GM10248 (cell line): Measurements from ENCODE around the gene ZDHHC13.

Experiments used
- CTCF ChIA-PET: fragments of 300-600 bp; sonication (Branson Sonifier 250); formaldehyde crosslinking; extraction: SDS; loops from one replicate; lab custom pipeline; 2021; ENCODE audit warnings: antibody characterized with exemption; lab: Yijun Ruan, JAX
- POLR2A ChIA-PET: fragments of 350-650 bp; sonication (Branson Sonifier 250); formaldehyde crosslinking; extraction: SDS; loops from one replicate; lab custom pipeline; 2020; ENCODE audit warnings: antibody characterized with exemption; lab: Yijun Ruan, JAX
- DNase-seq: peaks from one replicate; pipeline ENCODE4 v3.0.0; 2012; ENCODE audit errors: extremely low spot score
- TF ChIP-seq, protein P1 (sequence below): IDR thresholded peaks from 2 replicates; pipeline ENCODE4 v1.5.1; 2012; ENCODE audit warnings: mild to moderate bottlenecking, low read depth; ENCODE audit errors: extremely low read depth, missing control alignments, control extremely low read depth

The ZDHHC13 gene

GRCh38 chr11:19164881-19165280 lies 47.9 kb downstream of the ZDHHC13 start:
- TF ChIP-seq, protein P1, sequence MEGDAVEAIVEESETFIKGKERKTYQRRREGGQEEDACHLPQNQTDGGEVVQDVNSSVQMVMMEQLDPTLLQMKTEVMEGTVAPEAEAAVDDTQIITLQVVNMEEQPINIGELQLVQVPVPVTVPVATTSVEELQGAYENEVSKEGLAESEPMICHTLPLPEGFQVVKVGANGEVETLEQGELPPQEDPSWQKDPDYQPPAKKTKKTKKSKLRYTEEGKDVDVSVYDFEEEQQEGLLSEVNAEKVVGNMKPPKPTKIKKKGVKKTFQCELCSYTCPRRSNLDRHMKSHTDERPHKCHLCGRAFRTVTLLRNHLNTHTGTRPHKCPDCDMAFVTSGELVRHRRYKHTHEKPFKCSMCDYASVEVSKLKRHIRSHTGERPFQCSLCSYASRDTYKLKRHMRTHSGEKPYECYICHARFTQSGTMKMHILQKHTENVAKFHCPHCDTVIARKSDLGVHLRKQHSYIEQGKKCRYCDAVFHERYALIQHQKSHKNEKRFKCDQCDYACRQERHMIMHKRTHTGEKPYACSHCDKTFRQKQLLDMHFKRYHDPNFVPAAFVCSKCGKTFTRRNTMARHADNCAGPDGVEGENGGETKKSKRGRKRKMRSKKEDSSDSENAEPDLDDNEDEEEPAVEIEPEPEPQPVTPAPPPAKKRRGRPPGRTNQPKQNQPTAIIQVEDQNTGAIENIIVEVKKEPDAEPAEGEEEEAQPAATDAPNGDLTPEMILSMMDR, result no peak
- no peak for DNase-seq
- CTCF ChIA-PET, result no interaction called here
- POLR2A ChIA-PET, result no interaction called here

GRCh38 chr11:19168090-19168489 lies 51.1 kb downstream of the ZDHHC13 start:
- POLR2A ChIA-PET, result no interaction called here
- CTCF ChIA-PET, result interaction anchor here (0.9 to 1.5 kb wide), 2 partner anchors 12 to 15 kb away, joined by 3 to 6 read pairs; no protein-coding TSS in a partner anchor
- TF ChIP-seq, protein P1, result no peak
- no peak for DNase-seq

DNA sequence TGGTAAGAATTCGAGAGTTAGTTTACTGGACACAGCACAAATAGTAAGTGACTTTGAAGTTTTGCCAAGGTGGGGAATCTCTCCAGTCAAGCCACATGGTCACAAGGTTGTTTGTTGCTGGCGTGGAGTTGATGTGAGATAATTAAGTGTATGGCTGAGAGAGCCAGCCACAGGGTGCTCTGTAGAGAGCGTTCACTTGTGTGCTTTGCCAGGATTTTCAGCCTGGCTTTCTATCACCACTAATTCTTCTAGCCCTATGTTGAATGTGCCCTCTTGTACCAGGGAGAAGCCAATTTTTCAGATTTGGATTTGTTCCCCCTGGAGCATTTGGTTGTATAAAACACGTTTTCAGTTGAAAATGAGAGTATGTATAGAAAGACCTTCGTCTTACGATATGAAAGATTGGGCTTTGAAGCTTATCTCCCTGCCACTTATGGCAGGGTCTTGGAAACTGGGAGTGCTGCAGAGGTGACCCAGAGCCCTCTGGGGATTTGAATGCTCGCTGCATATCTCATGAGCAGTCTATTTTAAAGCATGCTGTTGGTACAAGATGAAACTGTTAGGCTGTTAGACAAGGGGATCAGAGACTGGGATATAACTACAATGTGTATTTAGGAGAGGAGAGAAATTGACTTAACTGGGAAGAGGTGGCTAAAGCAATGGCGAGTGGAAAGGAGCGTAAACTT lies 56.2 kb downstream of the ZDHHC13 start:
- DNase-seq, result no peak
- TF ChIP-seq, protein P1, result no peak
- CTCF ChIA-PET, result interaction anchor here (1.5 kb wide), 1 partner anchor 17 kb away, joined by 3 read pairs; no protein-coding TSS in a partner anchor
- POLR2A ChIA-PET, result no interaction called here

DNA sequence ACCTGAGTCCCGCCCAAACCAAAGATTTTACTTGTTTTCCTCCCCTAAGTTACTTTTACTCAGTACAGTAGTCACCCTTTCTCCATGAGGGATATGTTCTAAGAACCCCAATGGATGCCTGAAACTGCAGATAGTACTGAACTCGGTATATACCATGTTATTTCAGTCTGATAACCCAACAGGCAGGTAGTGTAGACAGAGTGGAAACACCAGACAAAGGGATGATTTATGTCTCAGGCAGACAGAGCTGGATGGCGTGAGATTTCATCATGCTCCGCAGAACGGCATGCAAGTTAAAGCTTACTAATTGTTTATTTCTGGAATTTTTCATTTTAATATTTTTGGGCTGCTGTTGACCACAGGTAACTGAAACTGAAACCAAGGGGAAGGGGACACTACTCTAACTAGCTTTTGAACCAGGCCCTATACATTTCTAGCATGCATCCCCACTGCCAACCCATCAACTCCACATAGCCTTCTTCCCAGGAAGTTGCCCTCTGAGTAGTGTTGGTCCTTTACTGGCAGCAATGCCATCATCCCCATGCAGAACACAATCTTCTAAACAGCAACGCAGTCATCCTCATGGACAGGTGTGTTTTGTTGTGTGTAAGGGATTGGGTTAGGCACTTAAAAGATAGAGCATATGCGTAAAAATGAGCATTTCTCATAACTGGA lies 57.1 kb downstream of the ZDHHC13 start:
- CTCF ChIA-PET, result interaction anchor here (1.1 to 1.5 kb wide), 2 partner anchors 18 to 389 kb away, joined by 3 read pairs; no protein-coding TSS in a partner anchor
- TF ChIP-seq, protein P1, result no peak
- DNase-seq, result no peak
- POLR2A ChIA-PET, result no interaction called here

DNA sequence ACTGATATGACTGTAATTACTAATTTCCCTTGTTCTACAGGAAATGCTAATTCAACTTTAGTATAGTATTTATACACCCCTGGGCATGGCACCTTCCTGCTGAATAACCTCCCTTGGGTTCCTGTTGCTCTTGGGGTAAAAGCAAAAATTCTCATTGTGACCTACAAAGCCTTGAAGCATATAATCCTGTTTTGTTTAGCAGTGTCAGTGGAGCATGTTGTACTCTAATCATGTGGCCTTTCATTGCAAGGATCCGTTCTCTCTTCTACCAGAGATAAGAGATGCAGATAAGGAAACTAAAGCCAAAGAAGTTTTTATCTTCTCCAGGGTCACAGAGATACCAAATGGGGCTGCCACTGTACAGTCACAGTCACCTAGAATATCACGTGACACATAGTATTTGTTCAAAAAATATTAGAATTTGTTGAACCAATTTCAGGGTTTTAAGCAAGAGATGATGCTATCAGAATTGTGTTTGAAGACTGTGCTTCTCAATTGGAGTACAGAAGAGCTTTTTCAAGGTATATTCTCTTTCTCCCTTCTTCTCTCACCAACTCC lies 59.7 kb downstream of the ZDHHC13 start:
- no peak for DNase-seq
- ChIA-PET CTCF (interaction anchor here (0.9 kb wide), 1 partner anchor 106 kb away, joined by 3 read pairs; no protein-coding TSS in a partner anchor), POLR2A (no interaction called here)
- TF ChIP-seq, protein P1, result no peak

GRCh38 chr11:19181531-19182261 lies 64.7 kb downstream of the ZDHHC13 start:
- no peak for DNase-seq
- TF ChIP-seq, protein P1, result no peak
- ChIA-PET CTCF (interaction anchor here (0.7 to 1.0 kb wide), 3 partner anchors 10 to 104 kb away, joined by 3 read pairs; no protein-coding TSS in a partner anchor), POLR2A (no interaction called here)
